Transverse colon (tissue), 4 donors: Measurements from ENCODE around the gene ZNF326.

Experiments
- EP300 ChIP-seq: sonication (generic); formaldehyde crosslinking; IDR thresholded peaks from one replicate; pipeline ENCODE4 v1.6.1; 2017; ENCODE audit warnings: antibody characterized with exemption, low read depth
- POLR2A ChIP-seq: fragments of 450-650 bp; IDR thresholded peaks from one replicate; pipeline ENCODE4 v1.6.1; 2016; ENCODE audit warnings: antibody characterized with exemption, mild to moderate bottlenecking, moderate library complexity
- POLR2AphosphoS5 ChIP-seq, 3 donors: sonication (generic); formaldehyde crosslinking; IDR thresholded peaks; one replicate each; pipeline ENCODE4 v1.6.1; 2016; ENCODE audit warnings: antibody characterized with exemption in 3 of 3
- TF ChIP-seq, protein P1 (sequence below), 5 experiments: fragments of 200-600 bp in 3 of 5; fragments of 450-650 bp in 2 of 5; sonication (generic) in 3 of 5; IDR thresholded peaks; 1 replicate in 2 of 5; 2 replicates in 3 of 5; pipeline ENCODE4 v1.5.1; 2016 to 2017; ENCODE audit warnings: antibody characterized with exemption in 5 of 5, inconsistent platforms in 3 of 5, mild to moderate bottlenecking in 2 of 5, moderate library complexity in 1 of 5

- TF ChIP-seq, protein P1, sequence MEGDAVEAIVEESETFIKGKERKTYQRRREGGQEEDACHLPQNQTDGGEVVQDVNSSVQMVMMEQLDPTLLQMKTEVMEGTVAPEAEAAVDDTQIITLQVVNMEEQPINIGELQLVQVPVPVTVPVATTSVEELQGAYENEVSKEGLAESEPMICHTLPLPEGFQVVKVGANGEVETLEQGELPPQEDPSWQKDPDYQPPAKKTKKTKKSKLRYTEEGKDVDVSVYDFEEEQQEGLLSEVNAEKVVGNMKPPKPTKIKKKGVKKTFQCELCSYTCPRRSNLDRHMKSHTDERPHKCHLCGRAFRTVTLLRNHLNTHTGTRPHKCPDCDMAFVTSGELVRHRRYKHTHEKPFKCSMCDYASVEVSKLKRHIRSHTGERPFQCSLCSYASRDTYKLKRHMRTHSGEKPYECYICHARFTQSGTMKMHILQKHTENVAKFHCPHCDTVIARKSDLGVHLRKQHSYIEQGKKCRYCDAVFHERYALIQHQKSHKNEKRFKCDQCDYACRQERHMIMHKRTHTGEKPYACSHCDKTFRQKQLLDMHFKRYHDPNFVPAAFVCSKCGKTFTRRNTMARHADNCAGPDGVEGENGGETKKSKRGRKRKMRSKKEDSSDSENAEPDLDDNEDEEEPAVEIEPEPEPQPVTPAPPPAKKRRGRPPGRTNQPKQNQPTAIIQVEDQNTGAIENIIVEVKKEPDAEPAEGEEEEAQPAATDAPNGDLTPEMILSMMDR (IDR thresholded peaks at IDR 0.05): no peak
- no peak for TF ChIP-seq POLR2AphosphoS5 (IDR thresholded peaks at IDR 0.05)
- TF ChIP-seq POLR2A: no peak
- TF ChIP-seq EP300: no peak
These were observed 21.3 kb upstream of the ZNF326 start for GRCh38 chr1:89973471-89974127.
